ENCODE measurements around the gene SNRNP200.

GRCh38 chr2:96243843-96244242 lies 61.5 kb downstream of the SNRNP200 start:
- no peak for TF ChIP-seq CTCF (IDR thresholded peaks at IDR 0.05; ENCODE audit: low read length)
- no peak for TF ChIP-seq EZH2phosphoT487 (IDR thresholded peaks at IDR 0.05; ENCODE audit: low read length)
